ENCODE measurements around the gene PPID.
A peak's percentile ranks its signal among the peaks of the same experiment; 100 is the strongest.
"Not testable (repeated sequence)": the region's sequence is repeated elsewhere in the genome, so short reads cannot be mapped to it uniquely, and the experiment has no call there.

PPID gene

GRCh38 chr4:158722917-158723793 is at the start of gene PPID:
Gene PPID (minus strand): TSS chr4:158723396. CDS start chr4:158723288, 108 bp downstream.
- DNase-seq, result peak; percentile 83

- no peak for DNase-seq
Measured at GRCh38 chr4:158771776-158772175, 48.6 kb upstream of the PPID start.

GRCh38 chr4:158770671-158771070 is 47.5 kb upstream of the PPID start:
- DNase-seq, result no peak

- DNase-seq, result peak; percentile 55
Measured at GRCh38 chr4:158769175-158769921, 46.2 kb upstream of the PPID start.

DNA sequence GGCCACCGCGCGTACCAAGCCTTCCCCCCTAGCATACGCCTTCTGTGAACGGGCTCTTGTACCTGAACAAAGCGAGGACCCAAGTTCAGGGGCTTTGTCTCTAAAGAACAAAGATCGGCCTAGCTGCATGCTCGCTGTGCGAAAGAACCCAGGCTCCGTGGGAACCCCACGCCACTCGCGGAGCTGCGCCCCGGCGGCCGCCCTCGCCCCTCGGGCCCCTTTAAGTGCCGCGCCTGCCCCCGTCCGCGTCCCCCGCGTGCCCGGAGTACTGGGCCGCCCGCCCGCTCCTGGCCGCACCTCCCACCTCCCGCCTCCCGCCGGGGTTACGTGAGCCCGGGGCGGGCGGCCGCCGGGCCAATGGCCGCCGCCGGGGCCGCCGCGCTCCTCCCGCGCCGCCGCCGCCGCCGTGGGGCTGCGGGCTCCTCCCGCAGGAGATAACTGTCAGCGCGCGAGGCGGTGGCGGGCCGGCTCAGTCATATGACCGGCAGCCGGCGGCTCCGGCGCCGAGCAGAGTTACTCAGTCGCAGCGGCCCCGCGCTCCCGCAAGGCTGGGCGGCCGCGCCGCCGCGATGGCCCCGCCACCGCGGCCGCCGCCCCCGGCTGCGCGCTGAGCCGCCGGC is 45.5 kb upstream of the PPID start, which contains the start of gene FNIP2:
Gene FNIP2 (plus strand): TSS at position 472 of the 620 bp plus-strand sequence. CDS start 187 bp downstream, outside the sequence.
- peak; percentile 81 for DNase-seq

- DNase-seq, result no peak
Measured at GRCh38 chr4:158767451-158767850, 44.3 kb upstream of the PPID start.

GRCh38 chr4:158766434-158767044 is 43.3 kb upstream of the PPID start:
- DNase-seq, result no peak

- no peak for DNase-seq
Measured at GRCh38 chr4:158763462-158763861, 40.3 kb upstream of the PPID start.

DNA sequence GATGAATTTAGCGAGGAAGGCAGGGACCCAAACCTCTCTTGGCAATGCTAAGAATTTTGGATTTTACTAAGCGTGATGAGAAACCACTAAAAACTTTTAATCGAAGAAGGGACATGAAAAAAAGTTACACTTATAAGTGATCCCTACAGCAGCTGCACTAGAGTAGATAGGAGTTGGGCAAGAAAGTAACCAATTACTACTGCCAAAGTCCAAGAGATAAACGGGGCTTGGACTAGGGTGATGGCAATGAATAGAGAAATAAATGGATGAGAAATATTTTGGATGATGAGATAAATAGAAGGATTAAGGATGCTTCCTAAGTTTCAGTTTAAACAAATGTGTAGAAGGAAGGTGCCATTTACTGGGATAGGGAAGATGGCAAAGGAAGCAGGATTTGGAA is 39.4 kb upstream of the PPID start:
- no peak for DNase-seq

GRCh38 chr4:158760866-158761265 is 37.7 kb upstream of the PPID start:
- DNase-seq, result no peak

DNA sequence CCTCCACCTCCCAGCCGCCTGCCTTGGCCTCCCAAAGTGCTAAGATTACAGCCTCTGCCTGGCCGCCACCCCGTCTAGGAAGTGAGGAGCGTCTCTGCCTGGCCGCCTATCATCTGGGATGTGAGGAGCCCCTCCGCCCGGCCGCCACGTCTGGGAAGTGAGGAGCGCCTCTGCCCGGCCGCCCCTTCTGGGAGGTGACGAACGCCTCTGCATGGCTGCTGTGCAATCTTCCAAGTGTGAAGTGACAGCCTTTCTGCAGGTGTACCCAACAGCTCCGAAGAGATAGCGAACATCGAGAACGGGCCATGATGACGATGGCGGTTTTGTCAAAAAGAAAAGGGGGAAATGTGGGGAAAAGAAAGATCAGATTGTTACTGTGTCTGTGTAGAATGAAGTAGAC is 36.3 kb upstream of the PPID start:
- not testable (repeated sequence) for DNase-seq

DNA sequence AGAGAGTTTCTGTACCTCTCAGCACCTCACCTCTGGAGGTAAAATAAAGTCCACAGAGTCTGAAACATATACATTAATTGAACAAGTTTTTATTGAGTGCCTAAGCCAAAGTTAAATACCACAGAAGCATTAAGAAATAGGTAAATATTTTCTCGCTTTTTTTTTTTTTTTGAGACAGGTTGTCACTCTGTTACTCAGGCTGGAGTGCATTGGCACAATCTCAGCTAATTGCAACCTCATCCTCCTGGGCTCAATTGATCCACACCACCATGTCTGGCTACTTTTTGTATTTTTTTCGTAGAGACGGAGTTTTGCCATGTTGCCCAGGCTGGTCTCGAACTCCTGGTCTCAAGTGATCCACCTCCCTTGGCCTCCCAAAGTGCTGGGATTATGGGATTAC is 35.5 kb upstream of the PPID start:
- no peak for DNase-seq

DNA sequence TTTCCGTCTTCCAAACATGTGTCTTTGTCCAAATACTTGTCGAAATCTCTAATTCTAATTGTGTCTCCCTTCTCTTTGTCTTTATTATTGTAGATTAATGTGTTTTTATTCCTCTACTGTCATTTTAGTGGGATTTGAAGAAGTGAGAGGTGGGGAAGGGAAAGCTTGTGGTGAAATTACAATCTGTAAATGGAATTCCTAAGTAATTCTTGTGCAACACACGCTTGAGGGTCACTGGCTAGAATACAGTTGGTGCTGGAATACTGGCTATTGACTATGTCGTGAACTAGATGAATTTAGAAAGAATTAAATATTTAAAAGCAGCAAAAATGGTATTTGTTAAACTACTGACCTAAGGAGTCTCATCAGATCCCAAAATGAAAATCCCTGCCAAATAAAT is 34.9 kb upstream of the PPID start:
- DNase-seq, result no peak

DNA sequence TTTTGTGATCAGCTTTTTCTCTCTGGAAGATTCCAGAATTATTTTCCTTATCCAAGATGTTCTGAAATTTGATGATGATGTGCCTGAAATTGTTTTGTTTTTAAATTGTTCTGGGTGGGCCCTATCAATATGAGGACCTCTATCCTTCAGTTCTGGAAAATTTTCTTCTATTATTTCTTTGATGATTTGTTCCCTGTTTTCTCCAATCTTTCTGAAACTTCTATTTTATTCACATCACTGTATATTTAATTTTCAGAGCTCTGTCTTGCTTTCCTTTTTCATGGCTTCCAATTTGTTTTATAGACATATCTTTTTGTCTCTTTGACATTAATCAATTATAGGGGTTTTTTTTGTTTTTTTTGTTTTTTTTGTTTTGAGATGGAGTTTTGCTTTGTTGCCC is 33.4 kb upstream of the PPID start:
- DNase-seq, result no peak

DNA sequence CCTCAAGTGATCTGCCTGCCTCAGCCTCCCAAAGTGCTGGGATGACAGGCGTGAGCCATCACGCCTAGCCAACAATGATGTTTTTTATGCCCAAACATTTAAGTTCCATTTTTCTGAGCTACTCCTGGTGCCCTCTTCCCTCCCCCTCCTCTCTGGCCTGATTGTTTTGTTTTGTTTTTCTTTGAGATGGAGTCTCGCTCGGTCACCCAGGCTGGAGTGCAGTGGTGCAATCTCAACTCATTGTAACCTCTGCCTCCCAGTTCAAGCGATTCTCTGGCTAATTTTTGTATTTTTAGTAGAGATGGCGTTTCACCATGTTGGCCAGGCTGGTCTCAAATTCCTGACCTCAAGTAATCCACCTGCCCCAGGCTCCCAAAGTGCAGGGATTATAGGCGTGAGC is 32.6 kb upstream of the PPID start:
- DNase-seq, result not testable (repeated sequence)

DNA sequence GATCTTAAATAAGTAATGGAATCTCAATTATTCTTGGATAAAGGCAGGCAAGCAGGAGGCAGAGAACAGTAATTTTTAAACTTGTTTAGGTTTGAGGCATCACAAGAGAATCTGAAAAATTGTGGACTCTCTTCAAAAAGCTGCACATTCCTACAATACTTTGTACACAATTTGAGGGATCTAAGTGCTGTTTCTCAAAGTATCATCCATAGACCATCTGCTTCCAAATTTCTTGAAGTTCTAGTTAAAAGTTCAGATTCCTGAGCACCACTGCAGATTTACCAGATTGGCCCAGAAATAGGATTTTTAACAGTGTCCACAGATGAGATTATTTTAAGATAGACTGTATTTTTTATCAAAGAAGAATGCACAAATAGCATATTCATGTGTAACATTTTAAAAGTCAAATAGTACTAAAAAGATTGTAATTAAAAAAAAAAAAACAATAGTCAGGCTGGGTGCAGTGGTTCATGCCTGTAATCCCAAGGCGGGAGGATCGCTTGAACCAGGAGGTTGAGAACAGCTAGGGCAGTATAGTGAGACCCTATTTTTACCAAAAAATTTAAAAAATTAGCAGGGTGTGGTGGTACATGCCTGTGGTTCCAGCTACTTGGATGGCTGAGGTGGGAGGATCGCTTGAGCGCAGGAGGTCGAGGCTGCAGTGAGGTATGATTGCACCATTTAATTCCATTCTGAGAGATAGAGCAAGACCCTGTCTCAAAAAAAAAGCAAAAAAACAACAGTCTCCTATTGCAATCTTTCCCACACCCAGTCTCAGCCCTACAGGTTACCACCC is 31.4 kb upstream of the PPID start:
- no peak for DNase-seq

- no peak for DNase-seq
Measured at GRCh38 chr4:158750379-158750778, 27.2 kb upstream of the PPID start.

DNA sequence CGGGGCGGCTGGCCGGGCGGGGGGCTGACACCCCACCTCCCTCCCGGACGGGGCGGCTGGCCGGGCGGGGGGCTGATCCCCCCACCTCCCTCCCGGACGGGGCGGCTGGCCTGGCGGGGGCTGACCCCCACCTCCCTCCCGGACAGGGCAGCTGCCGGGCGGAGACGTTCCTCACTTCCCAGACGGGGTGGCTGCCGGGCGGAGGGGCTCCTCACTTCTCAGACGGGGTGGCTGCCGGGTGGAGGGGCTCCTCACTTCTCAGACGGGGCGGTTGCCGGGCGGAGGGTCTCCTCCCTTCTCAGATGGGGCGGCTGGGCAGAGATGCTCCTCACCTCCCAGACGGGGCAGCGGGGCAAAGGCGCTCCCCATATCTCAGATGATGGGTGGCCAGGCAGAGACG is 23.3 kb upstream of the PPID start:
- not testable (repeated sequence) for DNase-seq

GRCh38 chr4:158741326-158742021 is 18.3 kb upstream of the PPID start:
- DNase-seq, result no peak

DNA sequence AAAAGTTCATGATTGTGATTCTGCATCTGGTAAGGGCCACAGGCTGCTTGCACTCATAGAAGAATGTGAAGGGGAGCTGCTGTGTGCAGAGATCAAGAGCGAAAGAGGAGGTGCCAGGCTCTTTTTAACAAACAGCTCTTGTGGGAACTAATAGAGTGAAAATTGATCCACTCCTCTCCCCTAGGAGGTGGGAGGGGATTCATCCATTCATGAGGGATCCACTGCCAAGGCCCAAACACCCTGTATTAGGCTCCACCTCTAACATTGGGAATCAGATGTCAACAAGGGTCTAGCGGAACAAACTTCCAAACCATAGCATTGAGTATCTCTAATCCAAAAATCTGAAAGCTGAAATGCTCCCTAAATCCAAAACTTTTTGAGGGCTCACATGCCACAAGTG is 16.4 kb upstream of the PPID start:
- no peak for DNase-seq

DNA sequence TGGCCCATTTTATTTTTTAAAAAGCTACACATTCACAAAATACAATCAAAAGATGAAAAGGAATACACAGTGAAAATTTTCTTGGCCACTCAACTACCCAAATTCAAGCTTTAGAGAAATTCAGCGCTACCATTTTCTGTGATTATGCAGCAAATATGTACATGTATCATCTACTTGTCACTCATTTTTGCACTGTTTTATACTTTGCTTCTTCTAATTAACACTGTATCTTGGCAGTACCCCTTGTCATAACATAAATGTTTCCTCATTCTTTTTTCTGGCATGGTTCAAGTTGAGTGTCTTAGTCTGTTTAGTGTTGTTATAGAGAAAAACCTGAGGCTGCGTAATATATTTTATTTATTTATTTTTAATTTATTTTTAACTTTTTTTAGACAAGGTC is 15.7 kb upstream of the PPID start:
- DNase-seq, result no peak
